GM19193 (cell line): ENCODE results near the gene KLF15.

Experiments
- POLR2A ChIP-seq: IDR thresholded peaks from 4 replicates; pipeline ENCODE4 v1.6.1; 2011; ENCODE audit not compliant: insufficient read depth, insufficient read length; ENCODE audit errors: extremely low read depth

The KLF15 gene

DNA sequence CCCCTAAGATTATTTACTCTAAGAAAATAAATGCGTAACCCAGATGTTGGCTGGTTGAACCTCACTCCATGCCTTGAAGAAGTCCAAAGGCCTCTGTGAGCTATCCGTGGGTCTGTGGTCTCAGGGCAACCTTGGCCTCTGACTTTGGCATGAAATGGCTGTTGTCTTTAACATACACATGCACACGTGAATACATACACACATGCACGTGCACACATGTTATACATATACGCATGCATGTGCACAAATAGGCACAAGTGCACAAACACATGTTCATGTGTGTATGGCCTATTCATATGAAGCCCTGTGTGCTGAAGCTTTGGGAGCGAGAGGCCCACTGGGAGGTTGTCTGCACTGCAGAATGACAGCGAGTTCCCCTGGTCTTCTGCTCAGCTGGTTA lies 50.8 kb downstream of the KLF15 start:
- no peak for TF ChIP-seq POLR2A

DNA sequence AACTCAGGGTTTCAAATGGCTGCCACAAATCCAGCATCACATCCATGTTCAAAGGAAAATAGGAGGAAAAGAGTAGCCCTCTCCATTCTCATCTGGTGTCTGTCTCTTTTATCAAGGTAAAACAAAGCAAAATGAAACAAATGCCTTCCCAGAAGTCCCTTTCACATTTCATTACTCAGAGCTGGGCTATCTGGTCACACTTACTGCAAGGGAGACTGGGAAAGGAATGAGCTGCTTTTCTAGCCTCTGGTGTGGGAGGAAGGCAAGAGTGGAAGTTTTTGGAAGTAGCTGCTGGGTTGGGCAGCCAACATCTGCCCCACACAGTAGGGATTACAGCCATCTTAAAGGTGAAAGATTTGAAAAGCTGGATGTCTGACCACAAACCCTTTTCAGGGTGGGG lies 51.8 kb downstream of the KLF15 start:
- no peak for TF ChIP-seq POLR2A

DNA sequence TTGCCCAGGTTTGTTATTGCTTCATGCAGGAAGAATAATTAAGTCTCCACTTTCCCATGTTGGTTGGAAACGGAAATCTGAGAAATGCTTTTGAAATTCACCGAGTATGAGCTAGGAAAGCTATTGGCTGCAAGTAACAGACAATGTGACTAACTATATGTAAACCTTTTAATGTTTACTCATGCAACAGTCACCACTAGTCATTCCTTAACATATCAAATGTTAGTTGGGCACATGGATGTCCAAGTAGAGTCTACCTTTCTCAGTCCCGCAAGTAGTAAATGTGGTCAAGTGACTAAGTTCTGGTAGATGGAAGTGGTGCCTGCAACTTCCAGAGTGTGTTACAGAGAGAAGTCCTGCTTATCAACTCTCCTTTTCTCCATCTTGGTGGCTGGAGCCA lies 52.5 kb downstream of the KLF15 start:
- TF ChIP-seq POLR2A = no peak

DNA sequence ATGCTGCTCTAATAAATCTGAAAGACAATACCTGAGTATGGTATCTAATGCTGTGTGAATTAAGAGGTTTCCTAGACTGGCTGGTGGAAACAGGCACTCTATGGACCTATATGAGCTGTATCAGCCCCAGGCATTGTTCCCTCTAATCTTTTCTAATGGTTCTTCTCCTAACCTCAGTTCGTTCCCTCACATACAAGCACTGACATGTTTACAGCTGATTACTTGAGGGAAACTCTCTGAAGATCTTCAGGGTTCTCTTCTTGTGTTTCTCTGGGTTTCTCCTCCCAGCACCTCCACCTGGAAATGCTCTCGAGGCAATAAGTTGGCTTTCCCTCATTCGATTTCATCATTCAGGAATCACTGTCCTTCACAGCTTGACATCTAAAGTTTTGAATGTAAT lies 52.9 kb downstream of the KLF15 start:
- no peak for TF ChIP-seq POLR2A

GRCh38 chr3:126303272-126303671 lies 53.9 kb downstream of the KLF15 start:
- TF ChIP-seq POLR2A = no peak

- TF ChIP-seq POLR2A = no peak
These were observed 56.3 kb downstream of the KLF15 start for GRCh38 chr3:126300761-126301481.

DNA sequence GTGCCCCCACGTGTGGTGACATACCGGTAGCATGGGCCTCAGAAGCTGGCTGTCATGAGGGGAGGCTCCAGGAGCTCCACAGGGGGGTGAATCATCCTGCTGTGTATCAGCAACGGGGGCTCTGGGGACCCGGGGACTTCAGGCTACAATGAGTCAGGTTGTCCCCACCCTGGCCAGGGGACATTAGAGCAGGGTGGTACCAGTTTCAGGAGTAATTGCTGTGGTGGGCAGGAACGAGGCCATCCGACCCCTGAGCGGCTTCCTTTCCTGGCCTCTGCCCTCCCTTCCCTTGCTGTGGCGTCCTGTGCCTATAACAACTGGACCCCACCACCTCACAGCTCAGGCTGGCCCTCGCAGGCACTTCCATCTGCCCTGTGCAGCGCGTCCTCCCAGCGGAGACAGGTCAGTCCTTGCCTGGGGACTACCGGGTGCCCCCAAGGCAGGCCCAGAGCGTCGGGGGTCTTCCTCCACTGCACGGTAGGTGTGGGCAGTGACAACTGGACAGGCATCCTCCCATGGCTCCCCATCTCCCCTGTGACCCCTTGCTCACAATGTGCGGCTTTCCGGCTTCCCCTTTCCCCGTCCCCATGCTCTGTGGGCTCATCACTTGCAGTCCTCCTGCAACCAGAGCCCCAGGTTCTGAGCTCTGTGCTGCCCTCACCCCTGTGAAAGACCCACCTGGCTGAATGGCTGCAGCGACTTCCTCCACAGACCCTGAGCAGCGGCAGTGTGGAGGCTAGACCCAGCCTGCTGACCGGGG lies 57.0 kb downstream of the KLF15 start:
- no peak for TF ChIP-seq POLR2A

DNA sequence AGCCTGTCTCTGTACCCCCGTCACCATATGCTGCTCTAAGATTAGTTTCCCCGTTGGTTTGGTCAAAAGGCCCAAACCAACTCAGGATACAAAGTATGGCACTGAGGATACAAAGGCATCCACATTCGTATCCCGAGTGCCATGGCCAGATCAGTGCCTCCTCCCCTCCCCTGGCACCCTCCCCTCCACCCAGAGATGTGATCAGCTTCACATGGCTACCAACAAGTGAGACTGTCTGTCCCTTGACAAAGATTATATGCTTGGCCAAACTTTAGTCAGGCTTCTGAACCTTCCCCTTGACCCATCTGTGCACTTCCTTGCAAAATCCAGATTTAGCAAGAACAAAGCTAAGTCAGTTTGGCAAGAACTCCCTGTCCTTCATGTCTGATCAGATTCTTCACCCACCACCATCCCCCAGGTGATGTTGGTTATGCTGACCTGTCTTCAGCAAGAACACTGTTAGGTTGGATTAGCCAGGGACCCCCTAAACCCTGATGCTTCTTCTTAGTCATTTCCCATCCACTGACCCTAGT lies 61.7 kb downstream of the KLF15 start:
- TF ChIP-seq POLR2A = no peak

GRCh38 chr3:126294211-126294808 lies 62.9 kb downstream of the KLF15 start:
- no peak for TF ChIP-seq POLR2A

- TF ChIP-seq POLR2A = no peak
These were observed 63.7 kb downstream of the KLF15 start for GRCh38 chr3:126293370-126294082.
